Skeletal muscle satellite cell (primary cell): ENCODE measurements around the gene BMPR2.
A peak's percentile ranks its signal among the peaks of the same experiment; 100 is the strongest.
"Not testable (repeated sequence)": the region's sequence is repeated elsewhere in the genome, so short reads cannot be mapped to it uniquely, and the experiment has no call there.

Experiments
- H3K27me3 ChIP-seq: 2 replicates; pipeline ENCODE4 v1.7.0; 2013; ENCODE audit warnings: low read length; ENCODE audit not compliant: control insufficient read depth, insufficient read depth
- H3K36me3 ChIP-seq: 2 replicates; pipeline ENCODE4 v1.7.0; 2013; ENCODE audit warnings: mild to moderate bottlenecking, control low read depth, low read length; ENCODE audit not compliant: insufficient read depth
- H3K4me1 ChIP-seq: 2 replicates; pipeline ENCODE4 v1.7.0; 2013; ENCODE audit warnings: low read length; ENCODE audit not compliant: control insufficient read depth, insufficient read depth
- H3K4me2 ChIP-seq: 2 replicates; pipeline ENCODE4 v1.7.0; 2013; ENCODE audit warnings: mild to moderate bottlenecking, low read length
- H3K4me3 ChIP-seq: 2 replicates; pipeline ENCODE4 v1.7.0; 2013; ENCODE audit warnings: low read length
- H3K9ac ChIP-seq: 2 replicates; pipeline ENCODE4 v1.7.0; 2013; ENCODE audit warnings: mild to moderate bottlenecking, low read depth, low read length, moderate library complexity
- H3K9me3 ChIP-seq: replicated peaks from 2 replicates; pipeline ENCODE4 v1.7.0; 2013; ENCODE audit warnings: mild to moderate bottlenecking, control low read depth, low read length

BMPR2 gene

DNA sequence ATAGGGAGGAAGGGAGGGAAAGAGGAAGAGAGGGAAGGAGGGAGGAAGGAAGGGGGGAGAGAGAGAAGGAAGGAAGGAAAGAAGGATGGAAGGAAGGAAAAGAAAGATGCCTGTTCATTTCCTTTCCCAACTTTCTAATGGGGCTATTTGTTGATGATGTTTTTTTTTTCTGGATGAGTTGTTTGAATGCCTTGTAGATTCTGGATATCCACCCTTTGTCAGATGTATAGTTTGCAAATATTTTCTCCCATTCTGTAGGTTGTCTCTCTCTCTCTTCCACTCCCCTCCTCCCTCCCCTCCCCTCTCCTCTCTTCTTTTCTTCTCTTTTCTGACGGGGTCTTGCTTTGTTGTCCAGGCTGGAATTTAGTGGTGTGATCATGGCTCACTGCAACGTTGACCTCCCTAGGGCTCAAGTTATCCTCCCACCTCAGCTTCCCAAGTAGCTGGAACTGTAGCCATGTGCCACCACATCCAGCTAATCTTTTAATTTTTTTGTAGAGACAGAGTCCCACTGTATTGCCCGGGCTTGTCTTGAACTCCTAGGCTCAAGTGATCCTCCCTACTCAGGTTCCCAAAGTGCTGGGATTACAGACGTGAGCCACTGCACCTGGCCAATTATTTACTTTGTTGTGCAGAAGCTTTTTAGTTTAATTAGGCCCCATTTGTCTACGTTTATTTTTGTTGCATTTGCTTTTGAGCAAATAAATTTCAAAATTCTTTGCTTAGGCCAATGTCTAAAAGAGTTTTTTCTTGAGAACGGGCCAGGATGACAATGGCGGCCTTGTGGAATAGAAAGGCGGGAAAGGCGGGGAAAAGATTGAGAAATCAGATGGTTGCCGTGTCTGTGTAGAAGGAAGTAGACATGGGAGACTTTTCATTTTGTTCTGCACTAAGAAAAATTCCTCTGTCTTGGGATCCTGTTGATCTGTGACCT is 201.4 kb downstream of the BMPR2 start:
- H3K4me1 ChIP-seq = no peaks in the 10 kb centered on the region
- no peak overlapping the region for H3K9ac ChIP-seq
- no peak overlapping the region for H3K4me2 ChIP-seq
- H3K9me3 ChIP-seq = no peaks in the 10 kb centered on the region
- H3K36me3 ChIP-seq = no peaks in the 10 kb centered on the region
- no peak overlapping the region for H3K4me3 ChIP-seq
- no peaks in the 10 kb centered on the region for H3K27me3 ChIP-seq

- H3K36me3 ChIP-seq, H3K4me3 ChIP-seq, H3K9ac ChIP-seq, H3K4me2 ChIP-seq, H3K27me3 ChIP-seq, H3K4me1 ChIP-seq, H3K9me3 ChIP-seq: not testable (repeated sequence)
Observed at GRCh38 chr2:202582846-202583245, 206.7 kb downstream of the BMPR2 start.

- Histone ChIP-seq H3K4me3 (no peak overlapping the region), H3K36me3 (no peaks in the 10 kb centered on the region), H3K4me1 (peaks cover 4% of the 10 kb centered on the region), H3K9ac (no peak overlapping the region), H3K27me3 (no peaks in the 10 kb centered on the region), H3K9me3 (no peaks in the 10 kb centered on the region), H3K4me2 (no peak overlapping the region)
Observed at GRCh38 chr2:202583709-202584219, 207.6 kb downstream of the BMPR2 start.

DNA sequence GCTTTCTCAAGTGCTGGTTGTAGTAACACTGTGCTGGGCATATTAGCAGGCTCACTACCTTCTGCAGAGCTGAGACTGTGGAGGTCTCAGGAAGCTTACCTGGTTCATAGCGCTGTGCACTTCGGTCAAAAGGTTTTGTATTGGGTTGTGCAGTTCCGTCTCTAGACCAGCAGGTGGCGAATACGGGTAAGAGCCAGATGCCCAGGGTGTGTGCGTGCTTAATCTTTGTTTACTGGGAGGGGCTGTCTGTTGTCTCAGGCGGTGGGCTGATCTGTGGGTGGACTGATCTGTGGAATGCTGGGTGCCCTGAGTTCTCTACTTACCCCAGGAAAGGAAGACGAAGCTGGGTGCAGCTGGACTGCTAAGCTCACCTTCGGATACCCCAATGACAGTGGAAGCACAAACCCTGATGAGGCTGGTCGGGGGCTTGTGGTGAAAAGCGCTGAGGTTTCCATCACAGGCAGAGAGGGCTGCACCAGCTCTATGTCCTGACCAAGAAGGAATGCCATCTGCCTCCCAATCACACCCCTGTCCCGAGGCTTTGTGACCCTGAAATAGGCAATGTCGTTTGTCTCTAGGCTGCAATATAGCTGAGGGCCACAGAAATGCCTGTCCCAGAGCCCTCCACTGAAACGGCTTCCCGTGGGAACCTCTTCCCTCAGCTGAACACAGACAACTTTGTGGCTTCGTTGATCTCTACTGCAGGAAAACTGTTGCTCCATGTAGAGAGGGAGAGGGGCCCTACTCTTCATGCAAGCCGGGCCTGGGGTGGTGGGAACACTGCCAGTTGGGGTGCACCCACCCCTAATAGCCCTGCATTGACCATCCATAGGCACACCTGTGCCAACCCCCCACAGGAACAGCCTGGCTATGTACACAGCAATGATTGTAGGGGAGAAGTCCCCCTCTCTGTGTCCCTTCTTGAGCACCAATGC is 212.8 kb downstream of the BMPR2 start:
- H3K27me3 ChIP-seq = no peaks in the 10 kb centered on the region
- no peak overlapping the region for H3K9ac ChIP-seq
- peak overlapping the region; percentile 80 for H3K4me2 ChIP-seq
- no peaks in the 10 kb centered on the region for H3K36me3 ChIP-seq
- no peaks in the 10 kb centered on the region for H3K9me3 ChIP-seq
- peak overlapping the region; percentile 54 for H3K4me3 ChIP-seq
- H3K4me1 ChIP-seq = peaks cover 7% of the 10 kb centered on the region

DNA sequence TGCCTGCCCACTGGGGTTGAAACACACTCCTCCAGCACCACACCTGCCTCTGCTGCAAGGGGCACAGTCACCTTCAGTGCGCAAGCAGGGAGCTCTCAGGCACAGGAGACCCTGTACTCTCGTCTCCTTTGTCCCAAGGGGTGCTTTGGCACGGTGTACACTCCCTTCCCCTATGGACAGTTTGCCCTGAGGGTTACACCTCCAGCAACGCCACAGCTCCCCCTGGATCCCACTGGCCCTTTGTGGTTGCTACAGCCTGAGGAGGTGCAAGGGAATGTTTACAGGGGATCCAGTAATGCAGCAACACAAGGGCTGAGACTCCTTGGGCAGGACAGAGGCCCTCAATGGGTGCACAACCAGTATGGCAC is 213.4 kb downstream of the BMPR2 start:
- no peak overlapping the region for H3K4me2 ChIP-seq

GRCh38 chr2:202592566-202592965 is 216.4 kb downstream of the BMPR2 start:
- Histone ChIP-seq H3K4me1 (peaks cover 7% of the 10 kb centered on the region), H3K36me3 (no peaks in the 10 kb centered on the region), H3K4me2 (no peak overlapping the region), H3K27me3 (no peaks in the 10 kb centered on the region), H3K4me3 (no peak overlapping the region), H3K9me3 (no peaks in the 10 kb centered on the region), H3K9ac (no peak overlapping the region)

More for the DNA sequence above, 213.4 kb downstream of the BMPR2 start:
- H3K4me1 ChIP-seq = peaks cover 7% of the 10 kb centered on the region
- H3K4me3 ChIP-seq = no peak overlapping the region
- no peaks in the 10 kb centered on the region for H3K9me3 ChIP-seq
- no peak overlapping the region for H3K9ac ChIP-seq
- no peaks in the 10 kb centered on the region for H3K36me3 ChIP-seq
- no peaks in the 10 kb centered on the region for H3K27me3 ChIP-seq

DNA sequence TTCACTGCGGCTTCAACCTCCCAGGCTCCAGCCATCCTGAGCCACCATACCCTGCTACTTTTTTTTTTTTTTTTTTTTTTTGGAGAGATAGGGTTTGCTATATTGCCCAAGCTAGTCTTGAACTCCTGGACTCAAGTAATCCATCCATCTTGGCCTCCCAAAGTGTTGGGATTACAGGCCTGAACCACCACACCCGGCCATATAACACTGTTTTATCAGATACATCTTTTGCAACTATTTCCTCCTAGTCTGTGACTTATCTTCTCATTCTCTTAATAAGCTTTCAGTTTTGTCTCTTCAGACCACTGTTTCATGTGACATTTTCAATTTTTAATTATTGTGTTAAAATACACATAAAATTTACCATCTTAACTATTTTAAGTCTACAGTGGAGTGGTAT is 223.0 kb downstream of the BMPR2 start:
- no peak overlapping the region for H3K4me2 ChIP-seq
- no peaks in the 10 kb centered on the region for H3K36me3 ChIP-seq
- H3K4me1 ChIP-seq = no peaks in the 10 kb centered on the region
- no peaks in the 10 kb centered on the region for H3K9me3 ChIP-seq
- H3K27me3 ChIP-seq = no peaks in the 10 kb centered on the region
- no peak overlapping the region for H3K4me3 ChIP-seq
- no peak overlapping the region for H3K9ac ChIP-seq

- Histone ChIP-seq H3K4me3 (no peak overlapping the region), H3K4me1 (no peaks in the 10 kb centered on the region), H3K36me3 (no peaks in the 10 kb centered on the region), H3K4me2 (no peak overlapping the region), H3K27me3 (no peaks in the 10 kb centered on the region), H3K9ac (no peak overlapping the region), H3K9me3 (no peaks in the 10 kb centered on the region)
Observed at GRCh38 chr2:202599911-202600310, 223.8 kb downstream of the BMPR2 start.

DNA sequence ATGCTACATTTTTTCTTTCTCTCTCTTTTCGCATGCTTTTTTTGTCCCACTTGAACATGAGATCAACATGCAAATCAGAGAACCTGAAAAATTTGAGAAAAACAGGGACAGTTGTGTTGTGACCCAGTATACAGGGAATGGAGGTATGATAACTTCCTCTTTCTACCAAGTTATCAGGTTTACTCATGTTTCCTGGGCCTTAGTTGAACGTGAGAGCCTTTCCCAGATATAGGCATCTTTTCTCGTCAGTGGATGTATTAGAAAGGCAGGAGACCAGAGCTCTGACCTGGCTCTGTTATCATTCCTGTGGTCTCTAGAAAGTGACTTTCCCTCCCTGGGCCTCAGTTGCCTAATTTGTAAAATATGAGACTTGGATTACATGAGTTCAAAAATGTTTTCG is 228.6 kb downstream of the BMPR2 start:
- Histone ChIP-seq H3K9ac (no peak overlapping the region), H3K27me3 (no peaks in the 10 kb centered on the region), H3K4me1 (no peaks in the 10 kb centered on the region), H3K36me3 (no peaks in the 10 kb centered on the region), H3K4me2 (no peak overlapping the region), H3K9me3 (no peaks in the 10 kb centered on the region), H3K4me3 (no peak overlapping the region)

GRCh38 chr2:202605174-202605573 is 229.0 kb downstream of the BMPR2 start:
- H3K4me1 ChIP-seq = no peaks in the 10 kb centered on the region

GRCh38 chr2:202608142-202608852 is 232.2 kb downstream of the BMPR2 start:
- no peaks in the 10 kb centered on the region for H3K9me3 ChIP-seq
- no peak overlapping the region for H3K4me2 ChIP-seq
- H3K9ac ChIP-seq = no peak overlapping the region
- H3K27me3 ChIP-seq = no peaks in the 10 kb centered on the region
- no peak overlapping the region for H3K4me3 ChIP-seq
- H3K36me3 ChIP-seq = no peaks in the 10 kb centered on the region
- no peaks in the 10 kb centered on the region for H3K4me1 ChIP-seq

More at GRCh38 chr2:202605174-202605573, 229.0 kb downstream of the BMPR2 start:
- Histone ChIP-seq H3K36me3 (no peaks in the 10 kb centered on the region), H3K9me3 (no peaks in the 10 kb centered on the region), H3K27me3 (no peaks in the 10 kb centered on the region), H3K4me3 (no peak overlapping the region), H3K4me2 (no peak overlapping the region), H3K9ac (no peak overlapping the region)
